Thyroid gland (tissue), 4 donors: ENCODE data around the gene CTNNA2.

Experiments used
- CTCF ChIP-seq, 6 experiments: fragments of 200-600 bp in 3 of 6; fragments of 450-650 bp in 3 of 6; sonication (generic) in 3 of 6; IDR thresholded peaks; one replicate each; pipeline ENCODE4 v1.5.1; 2016 to 2019; ENCODE audit warnings: antibody characterized with exemption in 6 of 6, mild to moderate bottlenecking in 2 of 6, inconsistent platforms in 1 of 6, moderate library complexity in 1 of 6
- POLR2A ChIP-seq, 2 donors: fragments of 450-650 bp; IDR thresholded peaks; one replicate each; pipeline ENCODE4 v1.6.1; 2017; ENCODE audit warnings: antibody characterized with exemption in 2 of 2, mild to moderate bottlenecking in 2 of 2, moderate library complexity in 1 of 2

GRCh38 chr2:80288576-80288975 lies 775.7 kb downstream of the CTNNA2 start:
- TF ChIP-seq CTCF (IDR thresholded peaks at IDR 0.05) (peak in 3 of 6 experiments; percentile 45 to 54 (median 47)), POLR2A (IDR thresholded peaks at IDR 0.05) (no peak)
